B cell (primary cell): ENCODE measurements around the gene MAN2B2.

Experiments used
- CTCF ChIP-seq: fragments of 200-600 bp; IDR thresholded peaks from one replicate; pipeline ENCODE4 v1.8.0; 2022; ENCODE audit warnings: antibody characterized with exemption, mild to moderate bottlenecking
- EZH2 ChIP-seq: IDR thresholded peaks from 2 replicates; pipeline ENCODE4 v1.6.1; 2012; ENCODE audit warnings: borderline replicate concordance, low read depth, mild to moderate bottlenecking, moderate library complexity, low read length; ENCODE audit not compliant: insufficient read depth, poor library complexity, severe bottlenecking

- no peak for TF ChIP-seq CTCF
- TF ChIP-seq EZH2 = no peak
These were observed 44.1 kb downstream of the MAN2B2 start for GRCh38 chr4:6619116-6619465.
